ENCODE data around the gene TMEM42.

GRCh38 chr3:44883999-44884431, 22.3 kb downstream of the TMEM42 start:
- TF ChIP-seq, protein P1, sequence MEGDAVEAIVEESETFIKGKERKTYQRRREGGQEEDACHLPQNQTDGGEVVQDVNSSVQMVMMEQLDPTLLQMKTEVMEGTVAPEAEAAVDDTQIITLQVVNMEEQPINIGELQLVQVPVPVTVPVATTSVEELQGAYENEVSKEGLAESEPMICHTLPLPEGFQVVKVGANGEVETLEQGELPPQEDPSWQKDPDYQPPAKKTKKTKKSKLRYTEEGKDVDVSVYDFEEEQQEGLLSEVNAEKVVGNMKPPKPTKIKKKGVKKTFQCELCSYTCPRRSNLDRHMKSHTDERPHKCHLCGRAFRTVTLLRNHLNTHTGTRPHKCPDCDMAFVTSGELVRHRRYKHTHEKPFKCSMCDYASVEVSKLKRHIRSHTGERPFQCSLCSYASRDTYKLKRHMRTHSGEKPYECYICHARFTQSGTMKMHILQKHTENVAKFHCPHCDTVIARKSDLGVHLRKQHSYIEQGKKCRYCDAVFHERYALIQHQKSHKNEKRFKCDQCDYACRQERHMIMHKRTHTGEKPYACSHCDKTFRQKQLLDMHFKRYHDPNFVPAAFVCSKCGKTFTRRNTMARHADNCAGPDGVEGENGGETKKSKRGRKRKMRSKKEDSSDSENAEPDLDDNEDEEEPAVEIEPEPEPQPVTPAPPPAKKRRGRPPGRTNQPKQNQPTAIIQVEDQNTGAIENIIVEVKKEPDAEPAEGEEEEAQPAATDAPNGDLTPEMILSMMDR (IDR thresholded peaks at IDR 0.05; ENCODE audit: insufficient read depth, low read length): no peak
- TF ChIP-seq POLR2AphosphoS5 (IDR thresholded peaks at IDR 0.05; ENCODE audit: low read depth) (no peak), GABPA (IDR thresholded peaks at IDR 0.05; ENCODE audit: low read depth) (no peak)
- TF ChIP-seq, protein P2, sequence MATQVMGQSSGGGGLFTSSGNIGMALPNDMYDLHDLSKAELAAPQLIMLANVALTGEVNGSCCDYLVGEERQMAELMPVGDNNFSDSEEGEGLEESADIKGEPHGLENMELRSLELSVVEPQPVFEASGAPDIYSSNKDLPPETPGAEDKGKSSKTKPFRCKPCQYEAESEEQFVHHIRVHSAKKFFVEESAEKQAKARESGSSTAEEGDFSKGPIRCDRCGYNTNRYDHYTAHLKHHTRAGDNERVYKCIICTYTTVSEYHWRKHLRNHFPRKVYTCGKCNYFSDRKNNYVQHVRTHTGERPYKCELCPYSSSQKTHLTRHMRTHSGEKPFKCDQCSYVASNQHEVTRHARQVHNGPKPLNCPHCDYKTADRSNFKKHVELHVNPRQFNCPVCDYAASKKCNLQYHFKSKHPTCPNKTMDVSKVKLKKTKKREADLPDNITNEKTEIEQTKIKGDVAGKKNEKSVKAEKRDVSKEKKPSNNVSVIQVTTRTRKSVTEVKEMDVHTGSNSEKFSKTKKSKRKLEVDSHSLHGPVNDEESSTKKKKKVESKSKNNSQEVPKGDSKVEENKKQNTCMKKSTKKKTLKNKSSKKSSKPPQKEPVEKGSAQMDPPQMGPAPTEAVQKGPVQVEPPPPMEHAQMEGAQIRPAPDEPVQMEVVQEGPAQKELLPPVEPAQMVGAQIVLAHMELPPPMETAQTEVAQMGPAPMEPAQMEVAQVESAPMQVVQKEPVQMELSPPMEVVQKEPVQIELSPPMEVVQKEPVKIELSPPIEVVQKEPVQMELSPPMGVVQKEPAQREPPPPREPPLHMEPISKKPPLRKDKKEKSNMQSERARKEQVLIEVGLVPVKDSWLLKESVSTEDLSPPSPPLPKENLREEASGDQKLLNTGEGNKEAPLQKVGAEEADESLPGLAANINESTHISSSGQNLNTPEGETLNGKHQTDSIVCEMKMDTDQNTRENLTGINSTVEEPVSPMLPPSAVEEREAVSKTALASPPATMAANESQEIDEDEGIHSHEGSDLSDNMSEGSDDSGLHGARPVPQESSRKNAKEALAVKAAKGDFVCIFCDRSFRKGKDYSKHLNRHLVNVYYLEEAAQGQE (IDR thresholded peaks at IDR 0.05; ENCODE audit: insufficient replicate concordance, low read depth): no peak

All from HL-60 (cell line).